Testis (tissue), 3 donors: Measurements from ENCODE around the gene RASA3. TPM values are rescaled to one million over a fixed set of nuclear protein-coding genes. Genes with fewer than 3 reads are reported as not detected.

Experiments used
- DNase-seq: peaks from one replicate; pipeline ENCODE4 v3.0.0-alpha.2; 2019
- H3K27ac ChIP-seq, 2 donors: fragments of 200-600 bp; sonication (generic); one replicate each; pipeline ENCODE4 v1.5.1; 2019
- H3K27me3 ChIP-seq: fragments of 200-600 bp; sonication (generic); one replicate; pipeline ENCODE4 v1.5.1; 2019
- H3K36me3 ChIP-seq: fragments of 200-600 bp; sonication (generic); one replicate; pipeline ENCODE4 v1.5.1; 2017; ENCODE audit warnings: low read depth; ENCODE audit errors: missing control alignments
- H3K4me1 ChIP-seq: fragments of 200-600 bp; sonication (generic); one replicate; pipeline ENCODE4 v1.5.1; 2019
- H3K4me3 ChIP-seq, 2 donors: fragments of 200-600 bp; sonication (generic); one replicate each; pipeline ENCODE4 v1.5.1; 2017 to 2019
- H3K9me3 ChIP-seq: fragments of 200-600 bp; sonication (generic); one replicate; pipeline ENCODE4 v1.5.1; 2017
- POLR2A ChIP-seq: fragments of 450-650 bp; IDR thresholded peaks from one replicate; pipeline ENCODE4 v1.6.1; 2017; ENCODE audit warnings: antibody characterized with exemption, mild to moderate bottlenecking, moderate library complexity
- WGBS, 2 donors: methylation state at CpG; one replicate each; pipeline ENCODE4 v1.1.5; 2018; 5-methylcytosine and 5-hydroxymethylcytosine counted together
- intact Hi-C: fragments of 100-400 bp; cut with DNase I; formaldehyde crosslinking; loops from one replicate; pipeline ENCODE4 v1.15.1; 2023; ENCODE audit warnings: low total_unique reads
- polyA plus RNA-seq: library from polyadenylated mRNA; stranded (reverse); fragments of 350-450 nt; fragmentation: Illumina TruSeq; extraction: RNeasy Lipid Tissue Mini Kit (QIAGEN cat#74804); gene quantifications from one replicate; pipeline ENCODE4 v1.2.3, GENCODE V29; 2014; ENCODE audit warnings: low read depth, low replicate concordance; ENCODE audit not compliant: insufficient read depth
- total RNA-seq, 2 donors: library from RNA; depleted of rRNA; stranded (reverse); fragments of >200 nt; gene quantifications; one replicate each; pipeline ENCODE4 v1.2.3, GENCODE V29; 2016
- TF ChIP-seq, protein P1 (sequence below), 3 experiments: fragments of 450-650 bp in 2 of 3; fragments of 200-600 bp in 1 of 3; sonication (generic) in 1 of 3; IDR thresholded peaks; one replicate each; pipeline ENCODE4 v1.5.1; 2016 to 2019; ENCODE audit warnings: antibody characterized with exemption in 3 of 3, mild to moderate bottlenecking in 2 of 3, moderate library complexity in 1 of 3

The RASA3 gene
- total and polyA plus RNA-seq, 3 donors from 2014 or later = 13.2 to 21.6 (median 16.4) TPM

- peak; percentile 83 for DNase-seq
- H3K27me3 ChIP-seq = no peaks in the 10 kb centered on the region
- TF ChIP-seq, protein P1, sequence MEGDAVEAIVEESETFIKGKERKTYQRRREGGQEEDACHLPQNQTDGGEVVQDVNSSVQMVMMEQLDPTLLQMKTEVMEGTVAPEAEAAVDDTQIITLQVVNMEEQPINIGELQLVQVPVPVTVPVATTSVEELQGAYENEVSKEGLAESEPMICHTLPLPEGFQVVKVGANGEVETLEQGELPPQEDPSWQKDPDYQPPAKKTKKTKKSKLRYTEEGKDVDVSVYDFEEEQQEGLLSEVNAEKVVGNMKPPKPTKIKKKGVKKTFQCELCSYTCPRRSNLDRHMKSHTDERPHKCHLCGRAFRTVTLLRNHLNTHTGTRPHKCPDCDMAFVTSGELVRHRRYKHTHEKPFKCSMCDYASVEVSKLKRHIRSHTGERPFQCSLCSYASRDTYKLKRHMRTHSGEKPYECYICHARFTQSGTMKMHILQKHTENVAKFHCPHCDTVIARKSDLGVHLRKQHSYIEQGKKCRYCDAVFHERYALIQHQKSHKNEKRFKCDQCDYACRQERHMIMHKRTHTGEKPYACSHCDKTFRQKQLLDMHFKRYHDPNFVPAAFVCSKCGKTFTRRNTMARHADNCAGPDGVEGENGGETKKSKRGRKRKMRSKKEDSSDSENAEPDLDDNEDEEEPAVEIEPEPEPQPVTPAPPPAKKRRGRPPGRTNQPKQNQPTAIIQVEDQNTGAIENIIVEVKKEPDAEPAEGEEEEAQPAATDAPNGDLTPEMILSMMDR (IDR thresholded peaks at IDR 0.05) = no peak
- TF ChIP-seq POLR2A = no peak
- no peaks in the 10 kb centered on the region for H3K36me3 ChIP-seq
- H3K9me3 ChIP-seq = no peaks in the 10 kb centered on the region
- no peak overlapping the region for H3K27ac ChIP-seq
- intact Hi-C loops = no loop called here
- no peak overlapping the region for H3K4me3 ChIP-seq
- H3K4me1 ChIP-seq = peaks cover 12% of the 10 kb centered on the region
- 63 to 67% methylated on average over 14 to 26 of the region's 26 CpGs for WGBS, 2 donors
Observed at GRCh38 chr13:113928685-113929627, 203.5 kb downstream of the RASA3 start.

Other genes with a start within 250 kb of the RASA3 start
- 1 to 10 TPM; 2.9 to 5.5 TPM for gene C13orf46, start 158.5 kb downstream of the RASA3 start, total RNA-seq
- 28.4 TPM for gene C13orf46, start 158.5 kb downstream of the RASA3 start, polyA plus RNA-seq
- 1 to 10 TPM; 1.5 to 2.3 TPM for gene CFAP97D2, start 46.6 kb upstream of the RASA3 start, total RNA-seq
- gene CFAP97D2, start 46.6 kb upstream of the RASA3 start, polyA plus RNA-seq = 2.7 TPM
- gene CDC16, start 102.3 kb upstream of the RASA3 start, total RNA-seq = 100 to 1,000 TPM in 1 of 2 donors, 10 to 100 TPM in 1; 88.1 to 110 TPM
- 96.8 TPM for gene CDC16, start 102.3 kb upstream of the RASA3 start, polyA plus RNA-seq
- gene UPF3A, start 149.0 kb upstream of the RASA3 start, total RNA-seq = 100 to 1,000 TPM in 1 of 2 donors, 10 to 100 TPM in 1; 88.0 to 112 TPM
- gene UPF3A, start 149.0 kb upstream of the RASA3 start, polyA plus RNA-seq = 96.7 TPM
- 10 to 100 TPM; 19.2 to 21.7 TPM for gene CHAMP1, start 181.9 kb upstream of the RASA3 start, total RNA-seq
- 15.0 TPM for gene CHAMP1, start 181.9 kb upstream of the RASA3 start, polyA plus RNA-seq